ENCODE results near the gene UBE3D.

DNA sequence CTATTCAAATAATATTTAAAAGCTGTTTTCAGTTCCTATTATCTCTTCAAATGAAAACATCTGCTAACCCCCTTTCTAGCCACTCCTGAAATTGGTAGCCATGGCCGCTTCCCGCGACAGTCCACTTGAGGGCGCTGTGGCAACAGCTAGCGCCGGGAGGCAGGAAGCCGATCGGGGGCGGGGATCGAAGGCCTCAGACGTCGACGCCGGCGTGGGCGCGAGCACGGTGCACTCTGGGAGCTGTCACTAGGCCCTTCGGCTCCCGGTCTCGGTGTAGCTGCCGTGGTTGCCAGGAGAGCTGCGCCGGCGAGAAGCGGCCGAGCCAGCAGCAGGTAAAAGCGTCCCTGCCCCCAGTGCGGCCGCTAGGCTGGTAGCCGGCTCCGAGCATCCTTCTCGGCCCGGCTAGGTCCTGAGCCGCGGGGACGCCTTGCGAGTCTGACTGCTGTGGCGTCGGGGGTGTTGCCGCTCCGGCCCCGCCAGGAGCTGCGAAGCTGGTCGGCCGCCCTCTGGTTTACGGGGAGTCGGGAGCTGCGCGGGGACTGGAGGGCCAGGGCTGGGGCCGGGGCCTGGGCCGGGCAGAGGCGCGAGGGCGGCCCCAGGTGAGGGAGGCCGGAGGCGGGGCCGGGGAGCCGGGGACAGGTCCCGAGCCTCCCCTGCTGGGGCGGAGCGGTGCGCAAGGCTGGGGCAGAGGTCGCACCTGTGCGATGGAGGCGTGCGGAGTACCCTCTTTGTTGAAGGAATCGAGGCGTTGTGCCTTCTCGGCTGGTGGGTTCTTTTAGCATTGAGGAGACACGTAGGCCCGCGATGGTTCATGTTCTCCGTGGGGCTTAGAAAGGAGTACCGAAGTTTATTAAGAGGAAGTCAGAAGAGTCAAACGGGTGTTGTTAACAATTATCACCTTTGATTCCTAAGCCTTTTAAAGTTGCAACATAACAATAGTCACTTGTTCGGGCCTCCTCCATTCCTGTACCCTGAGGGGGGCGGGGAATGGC lies 2.1 kb upstream of the UBE3D start, which contains the start of gene DOP1A:
- peak; percentile 41; the same call in 1 of the 2 replicates for TF ChIP-seq POLR2AphosphoS5 (IDR thresholded peaks at IDR 0.05; ENCODE audit: low read depth)
- TF ChIP-seq, protein P1, sequence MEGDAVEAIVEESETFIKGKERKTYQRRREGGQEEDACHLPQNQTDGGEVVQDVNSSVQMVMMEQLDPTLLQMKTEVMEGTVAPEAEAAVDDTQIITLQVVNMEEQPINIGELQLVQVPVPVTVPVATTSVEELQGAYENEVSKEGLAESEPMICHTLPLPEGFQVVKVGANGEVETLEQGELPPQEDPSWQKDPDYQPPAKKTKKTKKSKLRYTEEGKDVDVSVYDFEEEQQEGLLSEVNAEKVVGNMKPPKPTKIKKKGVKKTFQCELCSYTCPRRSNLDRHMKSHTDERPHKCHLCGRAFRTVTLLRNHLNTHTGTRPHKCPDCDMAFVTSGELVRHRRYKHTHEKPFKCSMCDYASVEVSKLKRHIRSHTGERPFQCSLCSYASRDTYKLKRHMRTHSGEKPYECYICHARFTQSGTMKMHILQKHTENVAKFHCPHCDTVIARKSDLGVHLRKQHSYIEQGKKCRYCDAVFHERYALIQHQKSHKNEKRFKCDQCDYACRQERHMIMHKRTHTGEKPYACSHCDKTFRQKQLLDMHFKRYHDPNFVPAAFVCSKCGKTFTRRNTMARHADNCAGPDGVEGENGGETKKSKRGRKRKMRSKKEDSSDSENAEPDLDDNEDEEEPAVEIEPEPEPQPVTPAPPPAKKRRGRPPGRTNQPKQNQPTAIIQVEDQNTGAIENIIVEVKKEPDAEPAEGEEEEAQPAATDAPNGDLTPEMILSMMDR (conservative IDR thresholded peaks at IDR 0.05; ENCODE audit: low read depth in 2 of 2): peak; percentile 93 to 97
- no peak for TF ChIP-seq EZH2 (IDR thresholded peaks at IDR 0.05; ENCODE audit: low read depth, unreplicated experiment)
- TF ChIP-seq EZH2phosphoT487 (IDR thresholded peaks at IDR 0.05; ENCODE audit: unreplicated experiment): no peak
- no peak for TF ChIP-seq ZNF331 (CRISPR knock-in tag; IDR thresholded peaks at IDR 0.05; ENCODE audit: low read depth)
- no peak for TF ChIP-seq JUNB (IDR thresholded peaks at IDR 0.05; ENCODE audit: unreplicated experiment)
- TF ChIP-seq CREB1 (CRISPR knock-in tag; IDR thresholded peaks at IDR 0.05; ENCODE audit: low read depth): peak; percentile 77
- TF ChIP-seq NANOG (IDR thresholded peaks at IDR 0.05; ENCODE audit: borderline replicate concordance): no peak
- TF ChIP-seq REST (IDR thresholded peaks at IDR 0.05; ENCODE audit: unreplicated experiment): no peak
- TF ChIP-seq ETS1 (IDR thresholded peaks at IDR 0.05): no peak
- no peak for TF ChIP-seq ZNF462 (CRISPR knock-in tag; IDR thresholded peaks at IDR 0.05)
- no peak for TF ChIP-seq STAT1 (IDR thresholded peaks at IDR 0.05; ENCODE audit: unreplicated experiment)
